ENCODE results near the gene PRKCZ.

PRKCZ gene

DNA sequence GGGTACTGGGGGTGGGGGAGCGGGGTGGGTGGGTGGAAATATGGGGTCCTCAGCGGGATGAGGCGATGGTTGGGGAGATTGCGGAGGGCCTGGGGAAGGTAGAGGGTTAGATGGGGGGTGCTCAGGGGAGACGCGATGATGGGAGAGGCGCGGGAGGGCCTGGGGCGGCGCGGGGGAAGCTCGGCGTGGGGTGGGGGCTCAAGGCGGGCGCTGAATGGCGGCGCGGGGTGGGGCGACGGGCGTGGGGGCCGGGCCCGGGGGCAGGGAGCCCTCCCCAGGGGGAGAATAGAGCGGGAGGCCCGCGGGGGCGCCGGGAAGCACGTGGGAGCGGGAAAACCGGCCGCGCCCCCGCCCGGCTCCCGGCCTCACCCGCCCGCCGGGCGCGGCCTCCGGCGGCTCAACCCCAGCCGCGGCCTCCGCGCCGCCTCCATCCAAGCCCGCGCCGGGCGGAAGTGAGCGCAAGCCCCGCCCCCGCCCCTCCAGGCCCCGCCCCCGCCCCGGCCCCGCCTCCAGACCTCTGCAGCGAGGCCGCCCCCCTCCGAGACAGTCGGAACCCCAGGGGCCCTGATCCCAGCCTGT, 144.2 kb downstream of the PRKCZ start, which contains the start of gene FAAP20:
Gene FAAP20 (minus strand): TSS at position 454 of the 579 bp plus-strand sequence. CDS start 23 bp downstream, at position 431.
- no peak for DNase-seq (ENCODE audit: low read depth)

DNA sequence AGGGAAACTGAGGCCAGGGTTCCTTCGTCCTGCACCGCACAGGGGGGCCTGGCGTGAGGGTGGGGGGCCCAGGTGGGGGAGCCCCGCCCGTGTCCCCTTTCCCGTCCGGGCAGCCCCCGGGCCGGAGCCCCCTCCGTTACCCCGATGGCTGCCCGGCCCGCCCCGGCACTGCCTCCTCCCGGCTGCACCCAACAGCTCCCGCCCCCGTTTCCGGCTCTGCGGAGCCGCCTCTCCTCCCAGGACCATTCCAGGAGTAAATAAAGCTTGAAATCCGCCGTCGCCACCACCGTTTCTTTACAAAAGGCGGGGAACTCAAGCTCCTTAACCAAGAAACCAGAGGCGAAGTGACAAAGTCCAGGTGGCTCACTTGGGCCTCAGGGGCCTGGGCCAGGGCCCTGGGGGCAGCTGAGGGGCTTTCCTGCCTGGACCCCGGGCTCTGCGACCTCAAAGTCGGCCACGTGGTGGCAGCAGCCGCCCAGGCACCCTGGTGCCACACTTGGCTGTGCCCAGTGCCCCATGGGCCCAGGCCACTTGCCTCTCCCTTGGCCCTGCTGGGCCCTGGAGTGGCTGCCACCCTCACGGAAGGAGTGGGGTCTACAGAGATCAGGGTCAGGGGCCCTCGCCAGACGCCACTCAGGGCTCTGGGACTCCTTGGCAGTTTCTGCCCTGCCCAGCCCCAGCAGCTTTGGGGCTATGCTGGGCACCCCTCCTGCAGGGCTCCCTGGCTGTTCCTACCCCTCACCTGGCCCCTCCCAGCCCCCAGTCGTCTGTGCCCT, 144.9 kb downstream of the PRKCZ start:
- peak; percentile 74 for DNase-seq (ENCODE audit: low read depth)

DNA sequence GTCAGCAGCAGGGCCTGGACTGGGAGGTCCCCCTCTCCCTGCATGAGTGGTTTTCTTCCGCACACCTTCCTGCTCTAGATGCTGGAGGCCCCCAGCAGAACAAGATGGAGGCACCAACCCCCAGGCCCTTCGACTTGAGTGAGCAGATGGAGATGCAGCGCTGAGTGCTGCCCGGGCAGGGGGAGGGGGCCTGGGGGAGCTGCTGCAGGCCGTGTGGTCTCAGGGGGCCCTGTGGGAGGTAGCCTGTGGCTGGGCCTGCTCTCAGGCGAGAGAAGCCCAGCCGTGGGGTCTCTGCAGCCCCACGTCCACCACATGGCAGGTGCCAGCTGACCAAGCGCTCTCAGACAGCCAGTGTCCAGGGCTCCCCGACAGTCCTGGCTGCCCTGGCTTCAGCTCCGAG, 145.6 kb downstream of the PRKCZ start:
- DNase-seq (ENCODE audit: low read depth) = no peak

DNA sequence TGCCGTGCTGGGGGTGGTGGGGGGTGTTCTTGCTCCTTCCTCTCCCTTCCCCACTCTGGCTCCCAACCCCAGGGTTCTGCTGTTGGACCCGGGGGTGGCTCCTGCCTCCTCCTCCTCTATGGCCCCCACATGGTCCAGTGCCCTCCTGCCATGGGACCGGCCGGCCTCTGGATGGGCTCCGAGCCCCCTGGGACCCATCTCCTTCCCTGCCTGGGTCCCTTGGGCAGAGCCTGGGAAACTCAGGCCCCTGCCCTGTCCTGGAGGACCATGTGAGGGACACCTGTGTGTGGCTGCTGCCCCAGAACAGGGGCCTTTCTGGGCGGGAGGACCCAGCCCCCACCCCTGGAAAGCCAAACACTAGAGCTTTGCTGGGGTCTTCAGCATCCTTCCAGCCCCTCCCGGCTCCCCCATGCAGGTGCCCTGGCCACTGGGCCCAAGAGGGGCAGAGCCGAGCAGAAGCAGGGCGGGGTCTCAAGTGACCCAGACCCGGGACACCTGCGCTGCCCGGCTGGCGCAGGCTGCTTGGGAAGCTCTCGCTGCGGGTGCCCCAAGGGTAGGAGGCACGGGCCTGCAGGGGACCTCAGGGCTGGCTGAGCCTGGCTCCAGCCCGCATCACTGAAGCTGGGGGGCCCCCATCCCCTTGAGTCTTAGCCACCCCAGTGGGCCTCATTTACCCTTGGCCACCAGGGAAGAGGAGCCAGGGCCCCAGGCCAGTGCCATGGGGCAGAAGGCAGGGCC, 146.9 kb downstream of the PRKCZ start:
- DNase-seq (ENCODE audit: low read depth) = no peak

DNA sequence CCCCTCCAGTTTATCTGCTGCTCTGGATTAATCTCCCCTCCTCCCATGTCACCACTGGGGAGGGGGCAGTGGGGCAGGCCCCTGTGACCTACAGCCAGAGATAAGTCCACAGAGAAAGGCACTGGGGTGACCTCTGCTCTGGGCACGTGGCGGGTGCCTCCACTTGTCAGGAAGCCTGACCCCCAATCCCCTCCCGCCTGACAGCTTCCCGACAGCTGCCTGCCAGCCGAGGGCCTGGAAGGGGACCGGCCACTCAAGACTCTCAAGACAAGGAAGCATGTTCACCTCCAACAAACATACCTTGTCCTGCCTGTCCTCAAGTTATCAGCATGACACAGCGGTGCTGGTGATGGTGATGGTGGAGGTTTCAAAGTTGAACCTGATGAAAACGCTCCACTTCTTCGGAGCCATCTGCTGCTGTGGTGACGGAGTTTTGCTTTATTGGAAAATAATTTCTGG, 147.5 kb downstream of the PRKCZ start:
- no peak for DNase-seq (ENCODE audit: low read depth)

DNA sequence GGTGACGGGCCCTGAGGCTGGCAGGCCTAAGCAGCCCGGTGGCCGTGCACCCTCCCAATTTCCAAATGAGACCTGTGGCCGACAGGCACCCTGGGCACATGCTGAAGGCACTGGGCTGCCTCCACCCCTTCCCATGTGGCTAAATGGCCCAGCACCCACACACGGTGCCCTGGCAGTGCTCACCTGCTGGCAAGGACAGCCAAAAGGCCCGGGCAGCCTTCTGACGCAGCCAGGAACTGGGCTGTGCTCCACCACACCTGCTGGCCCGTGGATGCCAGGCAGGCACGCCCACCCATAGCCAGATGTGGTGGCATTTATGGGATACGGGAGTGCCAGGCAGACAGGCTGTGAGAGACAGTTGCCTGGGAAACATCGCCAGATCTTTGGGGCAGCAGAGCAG, 148.4 kb downstream of the PRKCZ start:
- DNase-seq (ENCODE audit: low read depth) = no peak

DNA sequence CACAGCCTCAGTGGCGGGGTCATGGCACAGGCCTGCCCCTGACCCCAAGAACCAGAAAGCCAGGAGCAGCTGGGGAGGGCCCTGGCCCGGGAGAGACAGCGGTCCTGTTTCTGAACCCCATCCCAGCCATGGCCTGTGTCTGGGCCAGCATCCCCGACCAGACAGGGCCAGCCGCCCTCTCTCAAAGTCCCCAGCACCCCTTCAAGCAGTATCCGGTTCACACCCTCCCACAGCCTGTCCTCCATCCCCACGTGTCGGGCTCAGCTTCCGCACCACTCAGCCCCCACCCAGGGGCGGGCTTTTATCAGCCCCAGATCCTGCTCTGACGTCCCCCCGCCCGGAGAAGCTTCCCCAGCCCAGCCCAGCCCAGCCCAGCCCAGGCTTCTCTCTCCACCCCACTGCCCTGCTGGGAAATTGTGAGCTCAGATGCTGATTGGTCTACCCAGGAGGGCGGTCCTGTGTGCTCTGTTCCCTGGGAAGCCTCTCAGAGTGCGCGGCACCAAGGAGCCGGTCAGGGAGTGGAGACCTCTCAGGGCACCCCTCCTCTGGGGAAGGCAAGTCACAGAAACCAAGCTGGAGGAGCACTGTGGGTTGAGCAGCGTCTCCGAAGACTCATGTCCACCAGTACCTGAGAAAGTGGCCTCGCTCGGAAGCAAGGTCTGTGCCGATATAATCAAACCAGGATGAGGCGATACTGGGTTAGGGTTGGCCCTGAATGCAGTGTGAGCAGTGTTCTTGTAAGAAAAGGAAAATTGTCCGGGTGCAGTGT, 149.0 kb downstream of the PRKCZ start:
- DNase-seq (ENCODE audit: low read depth) = peak; percentile 87

DNA sequence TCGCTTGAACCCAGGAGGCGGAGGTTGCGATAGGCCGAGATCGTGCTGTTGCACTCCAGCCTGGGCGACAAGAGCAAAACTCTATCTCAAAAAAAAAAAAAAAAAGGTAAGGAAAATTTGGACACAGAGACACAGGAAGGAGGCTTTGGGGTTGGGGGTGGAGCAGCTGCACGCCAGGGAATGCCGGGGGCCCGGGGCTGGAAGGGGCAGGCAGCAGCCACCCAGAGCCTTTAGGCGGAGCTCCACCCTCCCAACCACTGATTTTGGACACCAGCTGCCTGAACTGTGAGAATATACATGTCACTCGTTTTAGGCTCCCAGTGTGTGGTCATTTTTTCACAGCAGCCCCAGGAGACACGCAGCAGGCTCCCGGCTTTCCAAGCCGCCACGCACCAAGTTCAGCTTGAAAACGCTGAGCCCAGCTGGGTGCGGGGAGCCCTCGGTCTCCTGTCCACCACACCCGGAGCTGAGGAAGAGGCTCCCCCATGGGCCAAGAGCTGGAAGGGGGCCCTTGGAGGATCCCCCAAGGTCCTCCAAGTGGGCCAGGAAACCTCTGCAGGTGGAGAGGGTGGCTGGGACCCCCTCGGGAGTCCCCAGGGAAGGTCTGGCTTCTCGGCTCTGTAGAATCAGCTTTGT, 150.2 kb downstream of the PRKCZ start:
- no peak for DNase-seq (ENCODE audit: low read depth)

DNA sequence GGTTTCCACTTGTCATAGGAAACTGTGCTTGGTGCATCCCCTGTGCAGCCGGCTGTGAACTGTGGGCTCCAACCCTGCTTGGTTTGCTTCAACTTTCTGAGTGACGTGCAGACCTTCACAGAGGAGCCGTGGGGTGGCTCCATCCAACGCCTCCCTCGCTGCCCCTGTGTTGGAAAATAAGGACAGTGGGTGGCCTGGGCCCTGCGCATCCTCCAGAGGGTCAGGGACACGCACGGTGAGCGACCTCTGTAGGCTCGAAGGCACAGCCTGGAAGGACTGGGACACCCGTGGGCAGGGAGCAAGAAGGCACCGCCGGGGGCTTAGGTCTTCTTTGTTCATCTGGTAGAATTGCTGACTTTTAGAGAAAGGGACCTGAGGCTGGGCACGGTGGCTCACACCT, 150.9 kb downstream of the PRKCZ start:
- no peak for DNase-seq (ENCODE audit: low read depth)

DNA sequence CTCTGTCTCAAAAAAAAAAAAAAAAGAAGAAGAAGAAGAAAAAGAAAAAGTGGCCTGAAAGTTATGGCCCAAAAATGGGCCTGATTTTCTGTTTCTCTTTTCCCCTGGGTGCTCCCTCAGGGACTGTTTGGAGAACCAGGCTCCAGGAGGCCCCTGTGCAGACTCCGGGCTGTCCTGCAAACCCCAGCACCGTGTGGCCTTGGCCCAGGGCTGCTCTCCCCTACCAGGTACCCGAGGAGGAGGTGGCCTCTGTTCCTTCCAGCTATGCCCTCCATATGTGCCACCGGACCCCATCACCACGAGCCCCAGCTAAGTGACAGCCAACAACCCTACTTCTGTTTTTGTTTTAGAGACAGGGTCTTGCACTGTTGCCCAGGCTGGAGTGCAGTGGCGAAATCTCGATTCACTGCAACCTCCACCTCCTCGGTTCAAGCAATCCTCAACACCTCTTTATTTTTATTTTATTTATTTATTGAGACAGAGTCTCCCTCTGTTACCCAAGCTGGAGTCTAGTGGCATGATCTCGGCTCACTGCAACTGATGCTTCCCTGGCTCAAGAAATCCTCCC, 151.9 kb downstream of the PRKCZ start:
- no peak for DNase-seq (ENCODE audit: low read depth)

DNA sequence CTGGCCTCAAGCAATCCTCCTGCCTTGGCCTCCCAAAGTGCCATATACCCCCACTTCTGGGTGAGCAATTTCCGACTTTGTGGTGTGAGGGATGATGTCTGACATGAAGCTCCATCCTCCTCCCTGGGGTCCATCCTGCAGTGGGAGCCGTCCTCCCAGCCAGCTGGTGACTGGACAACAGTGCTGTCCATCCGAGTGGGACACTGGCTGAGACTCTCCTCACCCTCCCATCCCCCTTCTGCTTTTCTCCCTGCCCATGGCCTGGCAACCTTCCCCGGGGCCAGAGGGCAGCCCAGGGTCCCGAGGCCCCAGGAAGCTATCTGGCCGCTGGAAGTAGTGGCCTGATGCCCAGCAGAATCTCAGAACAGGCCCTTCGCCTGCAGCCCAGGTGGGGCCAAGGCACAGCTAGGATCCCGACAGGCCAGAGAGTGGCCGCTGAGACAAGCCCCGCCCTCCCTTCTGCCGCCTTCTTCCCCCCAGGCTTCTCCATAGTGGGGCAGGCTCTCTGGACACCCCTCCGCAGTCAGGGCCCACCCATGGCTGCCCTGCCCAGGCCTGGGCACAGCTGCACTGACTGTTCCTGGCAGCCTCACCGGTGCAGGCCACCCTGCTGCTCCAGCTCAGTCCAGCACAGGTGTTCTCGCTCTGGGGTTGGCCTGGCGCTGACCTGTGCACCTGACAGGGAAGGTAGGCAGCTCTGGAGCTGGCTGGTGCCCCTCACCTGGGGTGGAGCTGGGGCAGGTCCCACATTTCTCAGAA, 152.8 kb downstream of the PRKCZ start:
- DNase-seq (ENCODE audit: low read depth) = no peak

DNA sequence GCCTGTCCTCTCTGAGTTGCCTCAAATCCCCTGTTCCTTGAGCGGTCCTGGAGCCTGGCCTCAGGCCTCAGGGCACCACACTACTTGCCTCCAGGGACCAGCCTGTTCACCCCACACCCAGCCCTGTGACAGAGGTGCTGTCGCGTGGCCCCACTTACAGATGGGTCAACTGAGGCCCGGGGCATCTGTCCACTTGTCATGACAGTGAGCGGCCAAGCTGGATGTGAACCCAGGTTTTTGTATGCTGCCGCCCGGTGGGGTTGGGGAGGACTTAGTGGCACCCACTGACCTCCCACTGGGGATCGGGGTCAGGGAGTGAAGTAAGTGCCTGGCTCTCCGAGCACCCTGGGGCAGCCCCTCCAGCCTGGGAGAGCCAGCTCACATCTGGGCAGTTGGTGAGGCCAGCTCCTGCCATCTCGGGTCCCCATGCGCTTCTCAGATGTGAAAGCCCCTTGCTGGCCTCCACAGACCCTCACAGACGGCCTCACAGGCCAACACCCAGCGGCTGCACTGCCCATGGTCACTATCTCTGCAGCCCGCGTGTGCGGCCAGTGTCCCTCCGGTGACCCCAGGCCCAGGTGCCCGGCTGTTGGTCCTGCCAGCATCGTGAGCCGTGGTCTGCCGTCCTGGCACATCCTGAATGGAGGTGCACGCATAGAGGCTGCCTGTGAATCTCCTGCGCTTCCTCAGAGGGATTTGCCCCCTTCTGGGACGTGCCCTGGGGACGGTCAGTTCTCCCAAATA, 153.6 kb downstream of the PRKCZ start:
- DNase-seq (ENCODE audit: low read depth) = no peak

DNA sequence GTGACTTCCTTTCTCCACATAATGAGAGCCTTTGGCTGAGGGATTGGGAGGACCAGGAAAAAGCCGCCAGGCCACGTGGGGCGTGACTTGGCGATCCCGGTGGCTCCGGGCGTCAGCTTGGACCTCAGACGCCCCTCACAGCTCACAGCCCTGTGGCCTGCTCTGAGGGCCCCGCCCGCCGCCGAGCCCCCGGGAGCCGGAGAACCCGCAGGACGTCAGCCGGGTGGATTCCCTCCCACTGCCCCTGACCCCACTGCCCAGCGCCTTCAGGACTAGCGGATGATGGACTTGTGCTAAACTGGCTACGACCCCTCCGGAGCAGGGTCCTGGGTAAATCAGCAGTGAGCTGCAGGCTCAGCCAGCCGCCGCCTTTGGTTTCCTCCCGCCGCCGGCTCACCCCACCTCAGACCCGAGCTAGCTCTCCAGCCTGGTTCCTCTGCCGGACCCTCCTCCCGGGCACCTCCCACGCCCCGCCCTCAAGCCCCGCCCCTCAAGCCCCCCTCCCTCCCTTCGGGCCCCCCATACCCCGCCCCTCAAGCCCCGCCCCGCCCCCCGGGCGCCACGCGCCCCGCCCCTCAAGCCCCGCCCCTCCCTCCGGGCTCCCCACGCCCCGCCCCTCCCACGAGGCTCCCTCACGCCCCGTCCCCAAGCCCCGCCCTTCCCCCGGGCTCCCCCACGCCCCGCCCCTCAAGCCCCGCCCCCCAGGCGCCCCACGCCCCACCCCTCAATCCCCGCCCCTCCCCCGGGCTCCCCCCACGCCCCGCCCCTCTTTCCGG, 154.4 kb downstream of the PRKCZ start:
- DNase-seq (ENCODE audit: low read depth) = no peak

DNA sequence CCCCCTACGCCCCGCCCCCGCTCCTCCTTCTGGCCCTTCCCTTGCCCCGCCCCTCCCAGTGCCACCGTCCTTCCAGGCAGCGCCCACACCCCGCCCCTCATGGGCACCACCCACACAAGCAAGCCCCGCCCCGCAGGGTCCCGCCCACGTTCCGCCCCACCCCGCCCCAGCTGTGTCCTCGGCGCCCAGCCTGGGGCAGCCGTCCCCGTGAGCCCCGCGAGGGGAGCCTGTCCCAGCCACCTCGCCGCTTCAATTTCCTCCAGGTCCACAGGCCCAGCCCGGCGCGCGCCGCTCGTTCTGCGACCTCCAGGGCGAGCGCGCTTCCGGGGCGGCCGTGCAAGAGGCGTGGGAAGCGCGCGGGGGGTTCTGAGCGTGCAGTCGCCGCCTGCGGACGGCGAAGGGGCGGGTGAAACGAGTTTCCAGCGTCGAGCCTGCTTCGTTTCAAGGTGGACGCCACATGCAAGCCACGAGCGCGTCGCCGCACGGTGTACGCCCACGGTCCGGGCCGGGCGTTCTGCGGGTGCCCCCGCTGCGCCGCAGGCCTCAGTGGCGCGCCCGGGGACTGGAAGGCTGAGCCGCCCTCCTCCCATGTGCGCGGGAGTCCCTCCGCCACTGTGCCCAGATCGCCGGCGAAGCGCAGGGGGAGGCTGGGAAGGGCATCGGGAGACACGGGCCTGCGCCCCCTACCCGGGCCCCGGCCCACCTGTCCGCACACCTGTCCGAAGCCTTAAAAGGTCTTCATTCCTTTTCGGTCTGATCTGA, 155.2 kb downstream of the PRKCZ start:
- peak; percentile 87 for DNase-seq (ENCODE audit: low read depth)

DNA sequence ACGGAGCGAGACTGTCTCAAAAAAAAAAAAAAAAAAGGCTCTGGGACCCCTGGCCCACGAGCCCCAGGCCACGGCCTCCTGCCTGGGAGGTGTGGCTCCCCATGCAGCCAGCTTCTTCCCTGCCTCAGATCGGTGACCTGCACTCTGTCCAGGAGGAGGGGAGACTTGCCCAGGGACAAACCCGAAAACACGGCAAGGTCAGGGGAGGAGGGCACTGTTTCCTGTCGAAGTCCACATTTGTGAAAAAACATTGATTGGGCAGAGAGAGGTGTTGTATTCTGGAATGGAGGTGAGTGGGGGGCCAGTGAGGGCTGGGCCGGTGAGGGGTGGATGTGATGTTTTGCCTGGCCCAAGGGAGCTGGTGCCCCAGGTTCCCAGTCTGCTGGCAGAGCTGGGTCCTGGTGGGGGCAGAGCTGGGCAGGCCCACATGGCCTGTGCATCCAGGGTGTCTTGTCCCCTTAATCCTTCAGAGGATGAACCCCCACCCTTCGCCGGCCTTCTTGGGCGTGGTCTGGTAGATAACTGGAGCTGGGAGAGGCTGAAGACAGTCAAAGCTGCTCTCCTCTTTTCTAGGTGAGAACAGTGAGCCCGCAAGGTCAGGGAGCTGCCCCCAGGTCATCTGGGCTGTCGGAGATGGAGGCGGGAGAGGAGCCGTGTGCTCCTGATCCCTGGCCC, 156.7 kb downstream of the PRKCZ start:
- DNase-seq (ENCODE audit: low read depth) = no peak

DNA sequence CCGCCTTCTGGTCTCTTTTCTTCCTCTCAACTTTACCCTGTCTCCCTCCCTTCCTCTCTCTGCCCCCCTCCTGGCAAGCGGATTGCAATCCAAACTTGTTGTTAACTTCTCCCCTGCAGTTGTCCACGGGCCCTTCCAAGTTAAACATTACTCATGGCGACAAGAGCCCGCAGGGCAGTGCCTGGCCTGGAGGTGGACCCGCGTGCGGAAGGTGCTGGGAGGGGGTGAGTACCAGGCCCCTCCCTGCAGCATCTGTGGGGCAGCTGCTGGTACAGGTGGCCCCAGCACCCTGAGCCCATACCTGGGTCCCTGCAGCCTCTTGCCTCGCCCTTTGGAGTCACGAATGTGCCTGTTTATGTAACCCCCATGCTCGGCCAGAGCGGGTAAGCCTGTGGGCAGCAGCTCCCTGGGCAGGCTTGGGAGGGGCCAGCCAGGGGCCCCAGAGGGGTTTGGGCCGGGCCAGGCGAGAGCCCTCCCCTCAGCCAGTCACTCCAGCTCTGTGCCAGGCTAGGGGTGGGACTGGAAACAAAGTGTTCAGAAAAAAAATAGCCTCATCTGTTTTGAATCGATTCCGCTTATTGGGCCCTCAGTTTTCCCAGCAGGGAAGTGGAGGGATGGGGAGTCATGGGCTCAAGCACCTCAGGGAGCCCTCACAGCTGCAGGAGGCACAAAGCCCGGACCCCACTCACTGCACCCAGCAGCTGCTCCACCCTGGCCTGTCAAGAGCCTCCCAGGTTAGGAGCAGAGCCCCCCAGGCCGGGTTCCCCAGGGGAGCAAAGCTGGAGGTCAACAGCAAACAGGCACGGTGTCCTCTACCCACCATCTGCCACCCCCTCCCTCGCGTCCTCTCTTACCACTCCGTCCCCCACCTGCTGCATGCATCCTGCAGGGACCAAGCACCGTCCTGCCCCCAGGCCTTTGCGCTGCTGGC, 158.4 kb downstream of the PRKCZ start:
- DNase-seq (ENCODE audit: low read depth) = peak; percentile 81

Data from GM04504 (cell line).